GM19099 (cell line): ENCODE data around the gene TAGAP.

ENCODE experiments used
- POLR2A ChIP-seq: IDR thresholded peaks from 3 replicates; pipeline ENCODE4 v1.6.1; 2011; ENCODE audit warnings: low read depth; ENCODE audit not compliant: insufficient read length; ENCODE audit errors: extremely low read depth

The TAGAP gene

GRCh38 chr6:159044899-159045727 is at the start of gene TAGAP:
TAGAP (minus strand) TSS chr6:159044991; CDS start chr6:159044146, 845 bp downstream.
- TF ChIP-seq POLR2A, result peak; percentile 54

- no peak for TF ChIP-seq POLR2A
Observed at GRCh38 chr6:159093609-159094443, 49.0 kb upstream of the TAGAP start.

- TF ChIP-seq POLR2A, result no peak
Observed at GRCh38 chr6:159092631-159093030, 47.8 kb upstream of the TAGAP start.

- no peak for TF ChIP-seq POLR2A
Observed at GRCh38 chr6:159090530-159091480, 46.0 kb upstream of the TAGAP start.

GRCh38 chr6:159089909-159090308 is 45.1 kb upstream of the TAGAP start:
- TF ChIP-seq POLR2A, result no peak

- TF ChIP-seq POLR2A, result no peak
Observed at GRCh38 chr6:159089443-159089842, 44.7 kb upstream of the TAGAP start.

- TF ChIP-seq POLR2A, result no peak
Observed at GRCh38 chr6:159086033-159086618, 41.3 kb upstream of the TAGAP start.

GRCh38 chr6:159085396-159085895 is 40.7 kb upstream of the TAGAP start:
- no peak for TF ChIP-seq POLR2A

GRCh38 chr6:159084493-159085091 is 39.8 kb upstream of the TAGAP start:
- no peak for TF ChIP-seq POLR2A

GRCh38 chr6:159083146-159083545 is 38.4 kb upstream of the TAGAP start:
- no peak for TF ChIP-seq POLR2A

- no peak for TF ChIP-seq POLR2A
Observed at GRCh38 chr6:159082039-159082815, 37.4 kb upstream of the TAGAP start.

GRCh38 chr6:159080217-159080976 is 35.6 kb upstream of the TAGAP start:
- no peak for TF ChIP-seq POLR2A
